PC-9 (cell line): ENCODE data around the gene ZNF385A.

ENCODE experiments used
- EZH2 ChIP-seq: fragments of 200-600 bp; sonication (generic); IDR thresholded peaks from 2 replicates; pipeline ENCODE4 v1.8.0; 2017; ENCODE audit warnings: antibody characterized with exemption, low read depth
- TF ChIP-seq, protein P1 (sequence below): fragments of 200-600 bp; sonication (generic); conservative IDR thresholded peaks from 2 replicates; pipeline ENCODE4 v1.6.1; 2017; ENCODE audit warnings: mixed run types, antibody characterized with exemption, mild to moderate bottlenecking, moderate library complexity

DNA sequence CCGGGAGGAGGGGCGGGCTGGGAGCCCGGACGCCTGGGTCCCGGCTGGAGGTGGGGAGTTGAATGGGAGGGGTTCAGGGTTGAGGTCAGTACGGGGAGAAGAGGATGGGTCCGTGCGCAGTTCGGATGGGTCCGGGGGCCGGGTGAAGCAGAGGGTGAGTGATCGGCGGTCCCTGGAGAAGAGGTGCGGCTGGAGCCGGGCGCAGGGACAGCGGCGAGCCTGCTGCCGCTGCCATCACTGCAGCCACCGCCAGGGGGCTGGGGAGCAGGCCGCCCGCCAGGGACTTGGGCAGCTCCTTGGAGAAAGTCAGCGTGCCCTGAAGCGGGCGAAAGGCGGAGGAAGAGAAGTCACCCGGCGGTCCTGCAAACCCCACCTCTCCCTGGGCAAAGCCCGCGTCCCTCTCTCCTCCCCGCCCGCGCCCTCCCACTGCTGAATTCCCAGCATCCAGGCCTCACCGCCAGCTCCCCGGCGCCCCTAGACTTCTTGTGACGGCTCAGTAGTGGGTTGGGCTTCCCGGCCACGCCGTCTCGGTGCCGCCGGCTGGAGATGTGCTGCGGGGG lies 14.3 kb downstream of the ZNF385A start:
- TF ChIP-seq, protein P1, sequence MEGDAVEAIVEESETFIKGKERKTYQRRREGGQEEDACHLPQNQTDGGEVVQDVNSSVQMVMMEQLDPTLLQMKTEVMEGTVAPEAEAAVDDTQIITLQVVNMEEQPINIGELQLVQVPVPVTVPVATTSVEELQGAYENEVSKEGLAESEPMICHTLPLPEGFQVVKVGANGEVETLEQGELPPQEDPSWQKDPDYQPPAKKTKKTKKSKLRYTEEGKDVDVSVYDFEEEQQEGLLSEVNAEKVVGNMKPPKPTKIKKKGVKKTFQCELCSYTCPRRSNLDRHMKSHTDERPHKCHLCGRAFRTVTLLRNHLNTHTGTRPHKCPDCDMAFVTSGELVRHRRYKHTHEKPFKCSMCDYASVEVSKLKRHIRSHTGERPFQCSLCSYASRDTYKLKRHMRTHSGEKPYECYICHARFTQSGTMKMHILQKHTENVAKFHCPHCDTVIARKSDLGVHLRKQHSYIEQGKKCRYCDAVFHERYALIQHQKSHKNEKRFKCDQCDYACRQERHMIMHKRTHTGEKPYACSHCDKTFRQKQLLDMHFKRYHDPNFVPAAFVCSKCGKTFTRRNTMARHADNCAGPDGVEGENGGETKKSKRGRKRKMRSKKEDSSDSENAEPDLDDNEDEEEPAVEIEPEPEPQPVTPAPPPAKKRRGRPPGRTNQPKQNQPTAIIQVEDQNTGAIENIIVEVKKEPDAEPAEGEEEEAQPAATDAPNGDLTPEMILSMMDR, result peak; percentile 87
- TF ChIP-seq EZH2, result no peak
